Epithelial cell of prostate (primary cell): ENCODE data around the gene CARTPT.

Experiments
- DNase-seq: peaks from one replicate; pipeline ENCODE4 v3.0.0-alpha.2; 2011; ENCODE audit warnings: low read depth, low spot score
- H3K27ac ChIP-seq: fragments of 450-650 bp; 2 replicates; pipeline ENCODE4 v1.5.1; 2017; ENCODE audit warnings: mild to moderate bottlenecking

The CARTPT gene

GRCh38 chr5:71732011-71732410, 12.9 kb downstream of the CARTPT start:
- H3K27ac ChIP-seq, result no peak overlapping the region
- DNase-seq, result no peak

- no peak overlapping the region for H3K27ac ChIP-seq
- DNase-seq, result no peak
Measured at GRCh38 chr5:71734141-71734540, 15.1 kb downstream of the CARTPT start.

- DNase-seq, result no peak
Measured at GRCh38 chr5:71737931-71738539, 19.0 kb downstream of the CARTPT start.

GRCh38 chr5:71738662-71739361, 19.7 kb downstream of the CARTPT start:
- H3K27ac ChIP-seq, result no peak overlapping the region
- DNase-seq, result no peak

More at GRCh38 chr5:71737931-71738539, 19.0 kb downstream of the CARTPT start:
- no peak overlapping the region for H3K27ac ChIP-seq

- no peak overlapping the region for H3K27ac ChIP-seq
- DNase-seq, result no peak
Measured at GRCh38 chr5:71740015-71740753, 21.1 kb downstream of the CARTPT start.

GRCh38 chr5:71743155-71743554, 24.1 kb downstream of the CARTPT start:
- no peak for DNase-seq
- no peak overlapping the region for H3K27ac ChIP-seq

GRCh38 chr5:71744009-71744790, 25.1 kb downstream of the CARTPT start:
- no peak for DNase-seq

GRCh38 chr5:71747182-71747581, 28.1 kb downstream of the CARTPT start:
- no peak for DNase-seq
- no peak overlapping the region for H3K27ac ChIP-seq

More at GRCh38 chr5:71744009-71744790, 25.1 kb downstream of the CARTPT start:
- H3K27ac ChIP-seq, result no peak overlapping the region

GRCh38 chr5:71748360-71748759, 29.3 kb downstream of the CARTPT start:
- no peak overlapping the region for H3K27ac ChIP-seq
- no peak for DNase-seq

- H3K27ac ChIP-seq, result no peak overlapping the region
- no peak for DNase-seq
Measured at GRCh38 chr5:71751422-71751821, 32.3 kb downstream of the CARTPT start.

- H3K27ac ChIP-seq, result no peak overlapping the region
- DNase-seq, result no peak
Measured at GRCh38 chr5:71752441-71753190, 33.5 kb downstream of the CARTPT start.

- DNase-seq, result no peak
- H3K27ac ChIP-seq, result no peak overlapping the region
Measured at GRCh38 chr5:71757590-71758543, 38.8 kb downstream of the CARTPT start.

- H3K27ac ChIP-seq, result no peak overlapping the region
- DNase-seq, result no peak
Measured at GRCh38 chr5:71762826-71763225, 43.8 kb downstream of the CARTPT start.

- no peak for DNase-seq
- no peak overlapping the region for H3K27ac ChIP-seq
Measured at GRCh38 chr5:71767661-71768060, 48.6 kb downstream of the CARTPT start.

- H3K27ac ChIP-seq, result no peak overlapping the region
Measured at GRCh38 chr5:71769287-71769686, 50.2 kb downstream of the CARTPT start.

GRCh38 chr5:71770381-71770780, 51.3 kb downstream of the CARTPT start:
- no peak for DNase-seq
- H3K27ac ChIP-seq, result no peak overlapping the region

More at GRCh38 chr5:71769287-71769686, 50.2 kb downstream of the CARTPT start:
- no peak for DNase-seq
